Muscle of leg (tissue), 11 donors: ENCODE results near the gene COL5A1. TPM values are rescaled to one million over a fixed set of nuclear protein-coding genes. Genes with fewer than 3 reads are reported as not detected.

ENCODE experiments used
- DNase-seq: peaks from one replicate; pipeline ENCODE4 v3.0.0; 2013
- H3K27ac ChIP-seq: one replicate; pipeline ENCODE4 v1.5.1; 2013; ENCODE audit warnings: mild to moderate bottlenecking, low read length, control low read depth
- H3K27me3 ChIP-seq: one replicate; pipeline ENCODE4 v1.6.1; 2013; ENCODE audit warnings: low read length; ENCODE audit not compliant: control insufficient read depth, insufficient read depth
- H3K36me3 ChIP-seq: one replicate; pipeline ENCODE4 v1.6.1; 2013; ENCODE audit warnings: low read length; ENCODE audit not compliant: control insufficient read depth, insufficient read depth
- H3K4me1 ChIP-seq: one replicate; pipeline ENCODE4 v1.6.1; 2013; ENCODE audit warnings: low read length; ENCODE audit not compliant: control insufficient read depth, insufficient read depth
- H3K4me3 ChIP-seq: one replicate; pipeline ENCODE4 v1.5.1; 2013; ENCODE audit warnings: low read length, control low read depth
- H3K9me3 ChIP-seq: replicated peaks from 2 replicates; pipeline ENCODE4 v1.6.1; 2013; ENCODE audit warnings: low read depth, low read length; ENCODE audit not compliant: control insufficient read depth
- WGBS: methylation state at CpG from one replicate; pipeline ENCODE4 v1.1.5; 2013; ENCODE audit warnings: missing lambda C conversion rate; ENCODE audit not compliant: insufficient coverage; 5-methylcytosine and 5-hydroxymethylcytosine counted together
- polyA plus RNA-seq, 8 donors: library from polyadenylated mRNA; unstranded; fragments of 120-200 nt; gene quantifications; one replicate each; pipeline versions ENCODE4 v1.2.1 to v1.2.3, GENCODE V29; 2013; ENCODE audit warnings: inconsistent platforms in 1 of 8, low replicate concordance in 1 of 8; ENCODE audit not compliant: insufficient read length in 8 of 8, insufficient read depth in 1 of 8
- total RNA-seq: library from RNA; stranded (reverse); fragments of 120-200 nt; gene quantifications from one replicate; pipeline ENCODE4 v1.2.4, GENCODE V29; 2013

Gene COL5A1
- total and polyA plus RNA-seq, 9 donors = 293 to 921 (median 564) TPM

GRCh38 chr9:134739660-134739968 lies 98.0 kb downstream of the COL5A1 start:
- H3K27me3 ChIP-seq = no peaks in the 10 kb centered on the region
- H3K36me3 ChIP-seq = peaks cover 74% of the 10 kb centered on the region
- no peak overlapping the region for H3K4me3 ChIP-seq
- 83% methylated on average over 8 of the region's 8 CpGs for WGBS
- no peak overlapping the region for H3K27ac ChIP-seq
- no peak for DNase-seq
- no peaks in the 10 kb centered on the region for H3K9me3 ChIP-seq
- peaks cover 55% of the 10 kb centered on the region for H3K4me1 ChIP-seq

- Histone ChIP-seq H3K36me3 (peaks cover 78% of the 10 kb centered on the region), H3K27me3 (no peaks in the 10 kb centered on the region), H3K4me1 (peaks cover 52% of the 10 kb centered on the region), H3K9me3 (no peaks in the 10 kb centered on the region), H3K4me3 (no peak overlapping the region), H3K27ac (no peak overlapping the region)
- no peak for DNase-seq
- 79% methylated on average over 14 of the region's 16 CpGs for WGBS
Measured at GRCh38 chr9:134740071-134740470, 98.5 kb downstream of the COL5A1 start.

GRCh38 chr9:134741846-134742245 lies 100.2 kb downstream of the COL5A1 start:
- peaks cover 34% of the 10 kb centered on the region for H3K4me1 ChIP-seq
- H3K4me3 ChIP-seq = no peak overlapping the region
- 68% methylated on average over 9 of the region's 9 CpGs for WGBS
- peaks cover 87% of the 10 kb centered on the region for H3K36me3 ChIP-seq
- no peaks in the 10 kb centered on the region for H3K27me3 ChIP-seq
- no peak overlapping the region for H3K27ac ChIP-seq
- no peaks in the 10 kb centered on the region for H3K9me3 ChIP-seq
- DNase-seq = no peak

GRCh38 chr9:134742822-134743535 lies 101.4 kb downstream of the COL5A1 start:
- Histone ChIP-seq H3K4me3 (no peak overlapping the region), H3K9me3 (no peaks in the 10 kb centered on the region), H3K4me1 (peaks cover 24% of the 10 kb centered on the region), H3K27ac (no peak overlapping the region), H3K27me3 (no peaks in the 10 kb centered on the region), H3K36me3 (peaks cover 87% of the 10 kb centered on the region)
- no peak for DNase-seq
- WGBS = 75% methylated on average over 16 of the region's 22 CpGs

- peaks cover 15% of the 10 kb centered on the region for H3K4me1 ChIP-seq
- DNase-seq = peak; percentile 54
- H3K9me3 ChIP-seq = no peaks in the 10 kb centered on the region
- no peak overlapping the region for H3K27ac ChIP-seq
- no peaks in the 10 kb centered on the region for H3K27me3 ChIP-seq
- 44% methylated on average over 5 of the region's 5 CpGs for WGBS
- H3K36me3 ChIP-seq = peaks cover 88% of the 10 kb centered on the region
- H3K4me3 ChIP-seq = no peak overlapping the region
Measured at GRCh38 chr9:134743853-134744252, 102.2 kb downstream of the COL5A1 start.

- Histone ChIP-seq H3K4me3 (no peak overlapping the region), H3K9me3 (no peaks in the 10 kb centered on the region), H3K4me1 (peaks cover 8% of the 10 kb centered on the region), H3K36me3 (peaks cover 86% of the 10 kb centered on the region), H3K27me3 (no peaks in the 10 kb centered on the region), H3K27ac (no peak overlapping the region)
- WGBS = 91% methylated on average over 16 of the region's 16 CpGs
- DNase-seq = no peak
Measured at GRCh38 chr9:134744385-134745295, 103.0 kb downstream of the COL5A1 start.

GRCh38 chr9:134747951-134748489 lies 106.4 kb downstream of the COL5A1 start:
- DNase-seq = no peak
- WGBS = 100% methylated on average over 1 of the region's 1 CpG
- no peak overlapping the region for H3K4me3 ChIP-seq
- H3K4me1 ChIP-seq = peaks cover 30% of the 10 kb centered on the region
- no peak overlapping the region for H3K27ac ChIP-seq
- no peaks in the 10 kb centered on the region for H3K27me3 ChIP-seq
- H3K36me3 ChIP-seq = peaks cover 92% of the 10 kb centered on the region
- no peaks in the 10 kb centered on the region for H3K9me3 ChIP-seq

- DNase-seq = no peak
- Histone ChIP-seq H3K36me3 (peaks cover 94% of the 10 kb centered on the region), H3K4me1 (peaks cover 32% of the 10 kb centered on the region), H3K4me3 (no peak overlapping the region), H3K27ac (no peak overlapping the region), H3K9me3 (no peaks in the 10 kb centered on the region), H3K27me3 (no peaks in the 10 kb centered on the region)
- 73% methylated on average over 7 of the region's 8 CpGs for WGBS
Measured at GRCh38 chr9:134748591-134748990, 107.0 kb downstream of the COL5A1 start.

- H3K4me1 ChIP-seq = peaks cover 39% of the 10 kb centered on the region
- H3K36me3 ChIP-seq = peaks cover 94% of the 10 kb centered on the region
- no peaks in the 10 kb centered on the region for H3K27me3 ChIP-seq
- H3K4me3 ChIP-seq = no peak overlapping the region
- no peak for DNase-seq
- H3K9me3 ChIP-seq = no peaks in the 10 kb centered on the region
- no peak overlapping the region for H3K27ac ChIP-seq
- 87% methylated on average over 21 of the region's 21 CpGs for WGBS
Measured at GRCh38 chr9:134750450-134751155, 109.0 kb downstream of the COL5A1 start.

- peaks cover 87% of the 10 kb centered on the region for H3K36me3 ChIP-seq
Measured at GRCh38 chr9:134751622-134752021, 110.0 kb downstream of the COL5A1 start.

More at GRCh38 chr9:134751622-134752021, 110.0 kb downstream of the COL5A1 start:
- no peak overlapping the region for H3K27ac ChIP-seq
- H3K9me3 ChIP-seq = no peaks in the 10 kb centered on the region
- no peaks in the 10 kb centered on the region for H3K27me3 ChIP-seq
- 67% methylated on average over 4 of the region's 5 CpGs for WGBS
- H3K4me1 ChIP-seq = peaks cover 50% of the 10 kb centered on the region
- no peak overlapping the region for H3K4me3 ChIP-seq
- DNase-seq = no peak
